K562 (cell line): Measurements from ENCODE around the gene SEC63. TPM values are rescaled to one million over a fixed set of nuclear protein-coding genes. Genes with fewer than 3 reads are reported as not detected.

ENCODE experiments used
- ATAC-seq: fragments of 200-7000 bp; cut with Tn5 transposase; 3 replicates; pipeline ENCODE4 v1.9.1; 2020; ENCODE audit warnings: moderate library complexity
- BruUV-seq: library from RNA; stranded (reverse); fragments of 400-500 nt; replicated peaks from 2 replicates; lab custom pipeline; 2021; lab: Mats Ljungman, UMichigan
- CTCF ChIA-PET: fragments of 300-600 bp; formaldehyde crosslinking; extraction: SDS; loops from one replicate; lab custom pipeline; 2021; ENCODE audit warnings: low intra/inter-chr PET ratio; lab: Yijun Ruan, JAX
- POLR2A ChIA-PET: fragments of 300-600, 350-650 bp; sonication (Branson Sonifier 250); formaldehyde crosslinking; extraction: SDS; loops from one replicate; lab custom pipeline; 2021; ENCODE audit warnings: antibody characterized with exemption, inconsistent platforms; lab: Yijun Ruan, JAX
- DNase-seq, 4 experiments: peaks; one replicate each; pipeline versions ENCODE4 v3.0.0 to v3.0.0-alpha.2; 2011 to 2018; ENCODE audit warnings: low spot score in 3 of 4, mixed read lengths in 3 of 4; ENCODE audit errors: extremely low read depth in 1 of 4
- FAIRE-seq: peaks from 2 replicates; lab custom pipeline; 2011; peaks lifted over from hg19 to GRCh38; lab: Jason Lieb, UNC
- H2AFZ ChIP-seq: 2 replicates; pipeline ENCODE4 v1.6.0; 2011; ENCODE audit warnings: low read depth, low read length, control low read depth, inconsistent platforms
- H3K27ac ChIP-seq: fragments of 200-600 bp; 3 replicates; pipeline ENCODE4 v1.8.0; 2011; ENCODE audit warnings: low read depth, mild to moderate bottlenecking, control low read depth, inconsistent platforms, low read length, moderate library complexity, mixed read lengths; ENCODE audit errors: extremely low read depth
- H3K27me3 ChIP-seq, 2 experiments: fragments of 300-600 bp in 1 of 2; 2 replicates in 1 of 2; 3 replicates in 1 of 2; pipeline versions ENCODE4 v1.6.0 to v1.8.0; 2011; ENCODE audit warnings: inconsistent platforms in 2 of 2, low read length in 2 of 2, mild to moderate bottlenecking in 1 of 2, mixed read lengths in 1 of 2, moderate library complexity in 1 of 2; ENCODE audit not compliant: control insufficient read depth in 2 of 2, insufficient read depth in 2 of 2
- H3K36me3 ChIP-seq: fragments of 300-600 bp; 3 replicates; pipeline ENCODE4 v1.8.0; 2011; ENCODE audit warnings: mild to moderate bottlenecking, low read length, inconsistent platforms; ENCODE audit not compliant: control insufficient read depth, insufficient read depth
- H3K4me1 ChIP-seq, 2 experiments: fragments of 200-600 bp in 1 of 2; replicated peaks in 1 of 2; 2 replicates in 1 of 2; 3 replicates in 1 of 2; pipeline versions ENCODE4 v1.5.1 to v1.8.0; 2011; ENCODE audit warnings: inconsistent platforms in 2 of 2, low read length in 2 of 2, mild to moderate bottlenecking in 1 of 2, mixed read lengths in 1 of 2, moderate library complexity in 1 of 2; ENCODE audit not compliant: control insufficient read depth in 2 of 2, insufficient read depth in 2 of 2
- H3K4me2 ChIP-seq: 2 replicates; pipeline ENCODE4 v1.6.1; 2011; ENCODE audit warnings: low read length, control low read depth, inconsistent platforms, mixed read lengths; ENCODE audit not compliant: insufficient read depth
- H3K4me3 ChIP-seq: fragments of 200-600 bp; sonication (generic), shearing (Covaris generic); 2 replicates; pipeline ENCODE4 v1.5.1; 2016; ENCODE audit warnings: control low read depth, inconsistent platforms
- H3K79me2 ChIP-seq: fragments of 200-600 bp; 3 replicates; pipeline ENCODE4 v1.8.0; 2011; ENCODE audit warnings: low read length, inconsistent platforms; ENCODE audit not compliant: control insufficient read depth, insufficient read depth
- H3K9ac ChIP-seq, 2 experiments: 2 replicates each; pipeline versions ENCODE4 v1.6.0 to v1.6.1; 2011; ENCODE audit warnings: low read depth in 2 of 2, low read length in 2 of 2, control low read depth in 1 of 2, inconsistent platforms in 1 of 2, mild to moderate bottlenecking in 1 of 2, mixed read lengths in 1 of 2; ENCODE audit not compliant: insufficient read depth in 1 of 2
- H3K9me1 ChIP-seq: one replicate; pipeline ENCODE4 v1.6.0; 2011; ENCODE audit warnings: inconsistent platforms, mild to moderate bottlenecking, low read length, moderate library complexity; ENCODE audit not compliant: control insufficient read depth, insufficient read depth
- H3K9me3 ChIP-seq: replicated peaks from 2 replicates; pipeline ENCODE4 v1.5.1; 2011; ENCODE audit warnings: low read depth, low read length, inconsistent platforms; ENCODE audit not compliant: control insufficient read depth, insufficient read depth
- H4K20me1 ChIP-seq: replicated peaks from 2 replicates; pipeline ENCODE4 v1.6.1; 2011; ENCODE audit warnings: low read length, inconsistent platforms, mixed read lengths; ENCODE audit not compliant: control insufficient read depth, insufficient read depth
- ARHGAP35 ChIP-seq: fragments of 450-650 bp; IDR thresholded peaks from 2 replicates; pipeline ENCODE4 v1.6.1; 2018; ENCODE audit not compliant: partially characterized antibody
- BMI1 ChIP-seq: fragments of 150-350 bp; IDR thresholded peaks from 2 replicates; pipeline ENCODE4 v1.6.1; 2014; ENCODE audit warnings: low read length
- CBX2 ChIP-seq: fragments of 200-600 bp; sonication (generic); IDR thresholded peaks from one replicate; pipeline ENCODE4 v1.6.1; 2012; ENCODE audit warnings: mild to moderate bottlenecking, low read length, inconsistent platforms; ENCODE audit not compliant: insufficient read depth, poor library complexity, severe bottlenecking
- CBX8 ChIP-seq: fragments of 200-600 bp; sonication (generic); IDR thresholded peaks from 2 replicates; pipeline ENCODE4 v1.6.1; 2012; ENCODE audit warnings: borderline replicate concordance, mixed run types, low read depth, mild to moderate bottlenecking, moderate library complexity, mixed read lengths, low read length, control low read depth, inconsistent platforms; ENCODE audit not compliant: poor library complexity, severe bottlenecking; ENCODE audit errors: extremely low read depth
- HMG20B ChIP-seq: fragments of 250-450 bp; sonication (Bioruptor Pico); IDR thresholded peaks from 2 replicates; pipeline ENCODE4 v1.5.0; 2021; ENCODE audit warnings: mild to moderate bottlenecking
- RNF2 ChIP-seq: sonication (generic); IDR thresholded peaks from 2 replicates; pipeline ENCODE4 v1.6.1; 2016
- ZNF354B ChIP-seq: fragments of 250-450 bp; sonication (Bioruptor Pico); IDR thresholded peaks from 2 replicates; pipeline ENCODE4 v1.4.0; 2020
- WGBS: fragments of 100-300 bp; shearing (Covaris generic); methylation state at CpG from one replicate; pipeline ENCODE4 v1.1.6; 2016; ENCODE audit warnings: low coverage, mixed read lengths; ENCODE audit not compliant: insufficient coverage; ENCODE audit errors: missing lambda C conversion rate; 5-methylcytosine and 5-hydroxymethylcytosine counted together
- in situ Hi-C: fragments of 300-500 bp; cut with MboI; formaldehyde crosslinking; loops from 4 replicates; pipeline ENCODE4 v1.15.0; 2018; ENCODE audit warnings: inconsistent platforms, mixed read lengths
- intact Hi-C: fragments of 100-400 bp; cut with micrococcal nuclease; formaldehyde crosslinking; loops from 2 replicates; pipeline ENCODE4 v1.14.2; 2022
- polyA plus RNA-seq, 8 experiments: library from polyadenylated mRNA; depleted of rRNA in 4 of 8; stranded (reverse) in 5 of 8; unstranded in 3 of 8; fragments of >200 nt; fragmentation: Nextera tagmentation in 2 of 8; fragmentation: Illumina TruSeq in 1 of 8; extraction: Ambion mirVana in 2 of 8; extraction: Trizol in 1 of 8; gene quantifications; 2 replicates each; pipeline versions ENCODE4 v1.2.1 to v1.2.3, GENCODE V29; 2011 to 2014; ENCODE audit warnings: inconsistent platforms in 1 of 8, missing spikeins in 1 of 8
- total RNA-seq, 7 experiments: library from RNA; depleted of rRNA in 6 of 7; stranded (reverse); fragments of >200 nt in 6 of 7; fragmentation: Illumina TruSeq in 2 of 7; extraction: Trizol in 2 of 7; gene quantifications; 2 replicates each; pipeline versions ENCODE4 v1.2.1 to v1.2.3, GENCODE V29; 2011 to 2021; ENCODE audit warnings: low replicate concordance in 1 of 7

Gene SEC63
- total and polyA plus RNA-seq, 9 of the 15 experiments (the other 6 are each of a cell fraction or from before 2014, with no cell fraction given): 13.8 to 74.6 (median 28.4) TPM

DNA sequence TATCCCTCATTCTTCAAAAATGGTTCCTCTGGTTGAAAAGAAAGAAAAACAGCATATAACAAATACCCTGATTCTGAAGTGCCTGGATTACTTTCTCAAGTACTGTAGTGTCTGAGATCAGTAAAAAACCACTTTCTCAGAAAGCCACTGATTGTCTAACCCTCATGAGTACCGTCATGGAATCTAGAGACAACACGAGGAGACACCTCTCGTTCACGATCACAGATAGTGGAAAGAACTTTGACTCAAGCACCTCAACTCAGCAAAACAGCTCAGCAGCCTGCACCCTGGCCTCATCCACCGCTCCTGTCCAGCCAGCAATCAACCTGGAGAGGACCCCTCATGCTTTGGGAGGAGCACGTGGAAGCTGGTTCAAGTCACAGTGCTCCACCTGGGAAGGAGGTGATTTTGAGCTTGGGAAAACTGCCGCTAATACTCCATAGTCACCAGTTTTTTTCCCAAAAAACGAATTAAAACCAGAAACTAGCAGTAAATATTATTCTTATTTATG is 134.9 kb downstream of the SEC63 start:
- under 1% methylated on average over 8 of the region's 8 CpGs for WGBS
- Histone ChIP-seq H3K9me1 (no peaks in the 10 kb centered on the region), H2AFZ (no peak overlapping the region), H3K4me3 (no peak overlapping the region), H3K27me3 (peaks cover 49 to 56% of the 10 kb centered on the region in 2 experiments), H3K27ac (no peak overlapping the region), H3K4me1 (no peaks in the 10 kb centered on the region), H3K9ac (peak overlapping the region in 1 of 2 experiments; percentile 3; a peak in 1 of 4 replicates), H3K79me2 (no peaks in the 10 kb centered on the region), H4K20me1 (peaks cover 8% of the 10 kb centered on the region; the same call in 1 of the 2 replicates), H3K4me2 (no peak overlapping the region), H3K9me3 (no peaks in the 10 kb centered on the region), H3K36me3 (no peaks in the 10 kb centered on the region)
- no TSS peak for BruUV-seq
- in situ Hi-C loops (no loop called here), intact Hi-C loops (no loop called here)
- POLR2A ChIA-PET: no interaction called here
- DNase-seq (peak in 1 of 4 experiments; percentile 13), FAIRE-seq (no peak), ATAC-seq (peak; percentile 52; the same call in 2 of the 3 replicates)
- TF ChIP-seq HMG20B (CRISPR knock-in tag) (no peak), RNF2 (peak; percentile 72), CBX8 (peak; percentile 96), ZNF354B (CRISPR knock-in tag) (no peak), CBX2 (peak; percentile 95), ARHGAP35 (no peak), BMI1 (peak; percentile 47; the same call in 1 of the 2 replicates)
- CTCF ChIA-PET: no interaction called here
